ENCODE results near the gene PNRC2. TPM values are rescaled to one million over a fixed set of nuclear protein-coding genes. Genes with fewer than 3 reads are reported as not detected.

PNRC2 gene
- total and polyA plus RNA-seq, 2 of the 13 experiments (the other 11 are each of a cell fraction or from before 2014, with no cell fraction given): 74.9 to 97.5 TPM

- TF ChIP-seq ARID4A (CRISPR knock-in tag; IDR thresholded peaks at IDR 0.05; ENCODE audit: borderline replicate concordance) (peak; percentile 82; the same call in 1 of the 2 replicates), ZFAT (CRISPR knock-in tag; conservative IDR thresholded peaks at IDR 0.05) (no peak), LBX2 (CRISPR knock-in tag; IDR thresholded peaks at IDR 0.05; ENCODE audit: borderline replicate concordance) (no peak), ZNF484 (CRISPR knock-in tag; IDR thresholded peaks at IDR 0.05; ENCODE audit: borderline replicate concordance, low read depth) (peak; percentile 74; the same call in 1 of the 2 replicates), ZBTB49 (CRISPR knock-in tag; IDR thresholded peaks at IDR 0.05; ENCODE audit: borderline replicate concordance) (no peak), MAFF (IDR thresholded peaks at IDR 0.05; ENCODE audit: low read depth, low read length) (no peak), PBX3 (CRISPR knock-in tag; IDR thresholded peaks at IDR 0.05; ENCODE audit: borderline replicate concordance) (peak; percentile 72; the same call in 1 of the 2 replicates), RFX5 (IDR thresholded peaks at IDR 0.05; ENCODE audit: low read depth, low read length) (no peak), ZNF75D (CRISPR knock-in tag; IDR thresholded peaks at IDR 0.05; ENCODE audit: borderline replicate concordance) (no peak), ZFP37 (CRISPR knock-in tag; IDR thresholded peaks at IDR 0.05; ENCODE audit: borderline replicate concordance) (no peak), CBX5 (CRISPR knock-in tag; IDR thresholded peaks at IDR 0.05; ENCODE audit: borderline replicate concordance) (peak; percentile 85; the same call in 1 of the 2 replicates), IKZF5 (CRISPR knock-in tag; IDR thresholded peaks at IDR 0.05) (peak; percentile 73; the same call in 1 of the 2 replicates), ZNF136 (CRISPR knock-in tag; IDR thresholded peaks at IDR 0.05; ENCODE audit: low read depth) (peak; percentile 95), KAT2B (IDR thresholded peaks at IDR 0.05; ENCODE audit: borderline replicate concordance, low read depth, low read length) (no peak), BORCS8-MEF2B (CRISPR knock-in tag; IDR thresholded peaks at IDR 0.05) (peak; percentile 78), CAMTA2 (CRISPR knock-in tag; IDR thresholded peaks at IDR 0.05; ENCODE audit: borderline replicate concordance) (0 out of 2 replicates have a peak, but pooled peaks have one; percentile 61), SIN3B (IDR thresholded peaks at IDR 0.05; ENCODE audit: low read length) (no peak; the same call in 1 of the 2 replicates), ZNF768 (CRISPR knock-in tag; IDR thresholded peaks at IDR 0.05) (peak; percentile 85)
These were observed 20.5 kb downstream of the PNRC2 start, which contains the start of gene SRSF10 (continued) for GRCh38 chr1:23979881-23980727.
